ENCODE measurements around the gene TRPM2. TPM values are rescaled to one million over a fixed set of nuclear protein-coding genes. Genes with fewer than 3 reads are reported as not detected.

Gene TRPM2
- total RNA-seq, 1 donor, result 0.36 TPM

DNA sequence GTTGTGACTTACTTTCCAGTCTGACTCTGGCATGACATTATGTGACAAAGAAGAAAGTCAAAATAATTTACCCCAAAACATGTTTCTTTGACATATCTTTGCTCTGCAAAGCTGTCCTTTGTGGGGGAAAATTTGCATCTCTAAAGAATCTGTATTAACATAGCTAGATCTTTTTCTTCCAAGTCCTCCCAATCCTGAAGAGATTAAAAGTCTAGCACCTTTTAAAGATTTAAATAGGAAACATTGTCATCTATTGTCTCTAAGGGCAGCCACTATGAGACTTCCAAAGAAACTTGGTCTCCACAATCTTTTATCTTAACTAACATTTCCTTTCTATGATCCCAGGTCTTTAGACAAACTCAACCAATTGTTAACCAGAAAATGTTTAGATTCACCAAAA, 117.9 kb downstream of the TRPM2 start:
- TF ChIP-seq, protein P1, sequence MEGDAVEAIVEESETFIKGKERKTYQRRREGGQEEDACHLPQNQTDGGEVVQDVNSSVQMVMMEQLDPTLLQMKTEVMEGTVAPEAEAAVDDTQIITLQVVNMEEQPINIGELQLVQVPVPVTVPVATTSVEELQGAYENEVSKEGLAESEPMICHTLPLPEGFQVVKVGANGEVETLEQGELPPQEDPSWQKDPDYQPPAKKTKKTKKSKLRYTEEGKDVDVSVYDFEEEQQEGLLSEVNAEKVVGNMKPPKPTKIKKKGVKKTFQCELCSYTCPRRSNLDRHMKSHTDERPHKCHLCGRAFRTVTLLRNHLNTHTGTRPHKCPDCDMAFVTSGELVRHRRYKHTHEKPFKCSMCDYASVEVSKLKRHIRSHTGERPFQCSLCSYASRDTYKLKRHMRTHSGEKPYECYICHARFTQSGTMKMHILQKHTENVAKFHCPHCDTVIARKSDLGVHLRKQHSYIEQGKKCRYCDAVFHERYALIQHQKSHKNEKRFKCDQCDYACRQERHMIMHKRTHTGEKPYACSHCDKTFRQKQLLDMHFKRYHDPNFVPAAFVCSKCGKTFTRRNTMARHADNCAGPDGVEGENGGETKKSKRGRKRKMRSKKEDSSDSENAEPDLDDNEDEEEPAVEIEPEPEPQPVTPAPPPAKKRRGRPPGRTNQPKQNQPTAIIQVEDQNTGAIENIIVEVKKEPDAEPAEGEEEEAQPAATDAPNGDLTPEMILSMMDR (IDR thresholded peaks at IDR 0.05; ENCODE audit: extremely low read depth, low read depth, low read length), result no peak
- Histone ChIP-seq H3K4me1 (ENCODE audit: insufficient read depth, low read length) (no peaks in the 10 kb centered on the region), H3K9me3 (ENCODE audit: low read depth, low read length) (no peaks in the 10 kb centered on the region), H3K27ac (ENCODE audit: low read depth, low read length) (no peak overlapping the region), H3K4me3 (ENCODE audit: insufficient read depth, low read length) (no peak overlapping the region), H3K79me2 (ENCODE audit: insufficient read depth, low read length) (no peaks in the 10 kb centered on the region), H3K4me2 (ENCODE audit: insufficient read depth, low read length) (no peak overlapping the region), H4K20me1 (ENCODE audit: insufficient read depth, low read length) (no peaks in the 10 kb centered on the region), H3K36me3 (ENCODE audit: insufficient read depth, low read length) (no peaks in the 10 kb centered on the region), H3K27me3 (ENCODE audit: insufficient read depth, low read length) (peaks cover 6% of the 10 kb centered on the region), H2AFZ (ENCODE audit: low read length) (no peak overlapping the region)
- no peak for DNase-seq (ENCODE audit: insufficient read length, low spot score, missing footprints)

DNA sequence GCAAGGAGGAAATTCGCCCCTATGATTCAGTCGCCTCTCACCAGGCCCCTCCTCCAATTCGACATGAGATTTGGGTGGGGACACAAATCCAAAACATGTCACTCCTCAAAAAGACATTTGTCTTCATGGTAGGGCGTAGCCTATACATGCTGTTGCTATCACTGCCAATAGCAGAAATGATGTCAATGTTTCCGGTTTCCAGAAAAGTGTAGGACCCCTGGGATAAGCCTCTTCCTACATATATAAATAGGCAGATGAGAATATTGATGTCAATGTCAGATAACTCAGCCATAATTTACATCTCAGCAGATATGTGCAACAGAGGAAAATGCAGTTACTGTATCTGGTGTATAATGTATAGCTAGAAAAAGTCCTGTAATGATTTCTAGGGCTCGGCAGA, 118.6 kb downstream of the TRPM2 start:
- Histone ChIP-seq H3K27me3 (ENCODE audit: insufficient read depth, low read length) (peaks cover 6% of the 10 kb centered on the region), H3K79me2 (ENCODE audit: insufficient read depth, low read length) (no peaks in the 10 kb centered on the region), H4K20me1 (ENCODE audit: insufficient read depth, low read length) (no peaks in the 10 kb centered on the region), H3K4me2 (ENCODE audit: insufficient read depth, low read length) (no peak overlapping the region), H3K4me3 (ENCODE audit: insufficient read depth, low read length) (no peak overlapping the region), H2AFZ (ENCODE audit: low read length) (no peak overlapping the region), H3K9me3 (ENCODE audit: low read depth, low read length) (no peaks in the 10 kb centered on the region), H3K36me3 (ENCODE audit: insufficient read depth, low read length) (no peaks in the 10 kb centered on the region), H3K4me1 (ENCODE audit: insufficient read depth, low read length) (no peaks in the 10 kb centered on the region), H3K27ac (ENCODE audit: low read depth, low read length) (no peak overlapping the region)
- no peak for DNase-seq (ENCODE audit: insufficient read length, low spot score, missing footprints)
- TF ChIP-seq, protein P1 (IDR thresholded peaks at IDR 0.05; ENCODE audit: extremely low read depth, low read depth, low read length), result no peak

DNA sequence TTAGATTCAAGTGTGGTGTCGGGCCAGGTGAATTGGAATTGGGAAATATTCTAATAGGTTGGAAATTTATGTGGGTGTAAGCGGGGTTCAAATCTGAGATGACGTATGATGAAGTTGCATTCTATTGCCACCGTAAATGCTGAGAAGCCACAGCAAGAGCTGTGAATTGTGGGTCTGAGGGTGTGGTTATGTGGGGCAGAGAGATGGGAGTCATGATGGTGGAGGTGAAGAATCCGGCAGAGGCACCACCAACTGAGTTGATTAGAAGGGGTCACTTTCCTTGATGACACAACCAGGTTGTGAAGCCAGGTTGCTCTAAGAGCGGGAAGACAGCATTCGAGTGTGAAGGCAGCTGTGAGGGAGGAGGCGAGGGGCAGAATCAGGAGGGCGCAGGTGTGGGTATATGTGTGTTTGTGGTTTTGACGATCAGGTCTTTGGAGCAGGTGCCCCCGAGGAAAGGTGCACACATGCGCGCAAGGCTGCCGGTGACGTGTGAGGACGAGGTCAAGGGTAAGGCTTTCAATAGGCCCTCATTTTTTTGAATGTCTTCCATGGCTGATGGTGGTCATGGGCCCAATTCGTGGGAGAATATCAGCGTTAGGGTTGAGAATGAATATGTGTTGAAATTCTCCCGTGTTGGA, 120.6 kb downstream of the TRPM2 start:
- H3K27ac ChIP-seq (ENCODE audit: low read depth, low read length), result no peak overlapping the region
- H3K27me3 ChIP-seq (ENCODE audit: insufficient read depth, low read length), result peaks cover 6% of the 10 kb centered on the region
- H2AFZ ChIP-seq (ENCODE audit: low read length), result no peak overlapping the region
- H3K4me1 ChIP-seq (ENCODE audit: insufficient read depth, low read length), result no peaks in the 10 kb centered on the region
- TF ChIP-seq, protein P1 (IDR thresholded peaks at IDR 0.05; ENCODE audit: extremely low read depth, low read depth, low read length), result no peak
- H3K36me3 ChIP-seq (ENCODE audit: insufficient read depth, low read length), result no peaks in the 10 kb centered on the region
- no peak overlapping the region for H3K4me3 ChIP-seq (ENCODE audit: insufficient read depth, low read length)
- no peak overlapping the region for H3K4me2 ChIP-seq (ENCODE audit: insufficient read depth, low read length)
- no peaks in the 10 kb centered on the region for H3K9me3 ChIP-seq (ENCODE audit: low read depth, low read length)
- H3K79me2 ChIP-seq (ENCODE audit: insufficient read depth, low read length), result no peaks in the 10 kb centered on the region
- DNase-seq (ENCODE audit: insufficient read length, low spot score, missing footprints), result peak; percentile 34
- H4K20me1 ChIP-seq (ENCODE audit: insufficient read depth, low read length), result no peaks in the 10 kb centered on the region

DNA sequence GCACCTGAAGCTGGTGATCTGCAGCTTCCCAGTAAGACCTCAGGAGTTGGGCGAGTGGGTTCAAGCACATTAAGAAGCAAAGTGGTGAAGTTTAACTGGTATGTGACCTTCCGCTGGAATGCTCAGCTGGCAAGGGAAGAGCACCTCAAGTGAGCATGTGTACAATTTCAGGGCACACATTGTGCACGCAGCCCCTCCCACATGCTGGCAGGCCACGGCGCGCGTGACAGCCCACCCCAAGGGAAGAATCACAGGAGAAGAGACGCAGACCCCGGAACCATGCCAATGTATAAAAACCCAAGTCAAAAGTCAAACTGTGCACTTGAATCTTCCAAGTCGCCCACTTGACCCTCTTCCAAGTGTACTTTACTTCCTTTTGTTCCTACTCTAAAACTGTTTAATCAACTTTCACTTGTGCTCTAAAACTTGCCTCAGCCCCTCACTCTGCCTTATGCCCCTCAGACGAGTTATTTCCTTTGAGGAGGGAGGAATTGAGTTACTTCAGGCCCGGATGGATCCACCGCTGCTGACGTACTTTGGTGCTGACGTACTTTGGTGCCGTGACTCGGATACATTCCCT, 121.9 kb downstream of the TRPM2 start:
- no peak overlapping the region for H3K4me3 ChIP-seq (ENCODE audit: insufficient read depth, low read length)
- H3K79me2 ChIP-seq (ENCODE audit: insufficient read depth, low read length), result no peaks in the 10 kb centered on the region
- no peaks in the 10 kb centered on the region for H3K4me1 ChIP-seq (ENCODE audit: insufficient read depth, low read length)
- H3K36me3 ChIP-seq (ENCODE audit: insufficient read depth, low read length), result no peaks in the 10 kb centered on the region
- no peak overlapping the region for H3K4me2 ChIP-seq (ENCODE audit: insufficient read depth, low read length)
- H3K27ac ChIP-seq (ENCODE audit: low read depth, low read length), result no peak overlapping the region
- no peak overlapping the region for H2AFZ ChIP-seq (ENCODE audit: low read length)
- peaks cover 6% of the 10 kb centered on the region for H3K27me3 ChIP-seq (ENCODE audit: insufficient read depth, low read length)
- H4K20me1 ChIP-seq (ENCODE audit: insufficient read depth, low read length), result no peaks in the 10 kb centered on the region
- DNase-seq (ENCODE audit: insufficient read length, low spot score, missing footprints), result peak; percentile 14
- H3K9me3 ChIP-seq (ENCODE audit: low read depth, low read length), result no peaks in the 10 kb centered on the region
- TF ChIP-seq, protein P1 (IDR thresholded peaks at IDR 0.05; ENCODE audit: extremely low read depth, low read depth, low read length), result no peak

All from osteoblast (primary cell).